HuH-7.5 (cell line): Measurements from ENCODE around the gene SELENOV.

Experiments used
- DNase-seq: peaks from one replicate; pipeline ENCODE4 v3.0.0; 2011; ENCODE audit warnings: low spot score

Gene SELENOV

DNA sequence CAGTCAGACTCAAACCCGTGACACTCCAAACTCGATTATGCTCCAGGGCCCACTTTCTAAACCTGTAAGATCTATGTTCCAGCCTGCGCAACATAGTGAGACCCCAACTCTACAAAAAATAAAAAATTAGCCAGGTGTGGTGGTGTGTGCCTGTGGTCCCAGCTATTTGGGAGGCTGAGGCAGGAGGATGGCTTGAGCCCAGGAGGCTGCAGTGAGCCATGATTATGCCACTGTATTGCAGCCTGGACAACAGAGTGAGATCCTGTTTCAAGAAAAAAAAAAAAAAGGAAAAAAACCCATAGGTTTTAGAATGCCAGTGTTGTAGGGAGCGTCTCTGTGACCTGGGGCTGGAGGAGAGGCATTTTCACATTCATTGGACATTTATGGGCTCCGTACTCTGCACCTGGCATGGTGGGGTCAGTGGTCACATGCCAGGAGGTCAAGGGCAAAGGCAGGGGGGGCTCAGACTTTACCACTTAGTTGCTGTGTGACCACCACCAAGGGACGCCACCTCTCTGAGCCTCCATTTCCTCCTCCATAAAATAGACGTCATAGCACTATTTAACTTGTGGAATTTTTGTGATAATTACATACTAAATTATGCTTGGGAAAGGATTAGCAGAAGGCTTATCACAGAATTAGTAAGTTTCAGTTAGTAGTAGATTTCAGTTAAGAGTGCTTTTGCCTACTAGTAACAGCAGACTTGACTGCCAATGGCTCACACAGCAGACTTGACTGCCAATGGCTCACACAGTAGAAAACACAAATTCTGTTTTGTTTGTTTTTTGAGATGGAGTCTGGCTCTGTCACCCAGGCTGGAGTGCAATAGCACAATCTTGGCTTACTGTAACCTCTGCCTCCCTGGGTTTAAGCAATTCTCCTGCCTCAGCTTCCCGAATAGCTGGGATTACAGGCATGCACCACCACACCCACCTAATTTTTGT, 5.9 kb downstream of the SELENOV start:
- no peak for DNase-seq

DNA sequence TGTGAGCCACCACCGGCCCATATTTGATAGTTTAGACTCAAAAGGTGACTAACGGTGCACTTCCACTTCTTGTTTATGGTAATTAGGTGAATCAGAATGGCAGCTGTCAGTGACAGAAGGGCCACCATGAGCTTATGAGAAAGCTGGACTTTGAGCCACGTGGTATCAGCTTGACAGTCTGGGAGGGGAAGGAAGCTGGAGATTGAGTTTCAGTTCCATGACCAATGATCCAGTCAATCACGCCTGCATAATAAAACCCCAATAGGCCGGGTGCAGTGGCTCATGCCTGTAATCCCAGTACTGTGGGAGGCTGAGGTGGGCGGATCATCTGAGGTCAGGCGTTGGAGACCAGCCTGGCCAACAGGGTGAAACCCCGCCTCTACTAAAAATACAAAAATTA, 9.6 kb downstream of the SELENOV start:
- no peak for DNase-seq

DNA sequence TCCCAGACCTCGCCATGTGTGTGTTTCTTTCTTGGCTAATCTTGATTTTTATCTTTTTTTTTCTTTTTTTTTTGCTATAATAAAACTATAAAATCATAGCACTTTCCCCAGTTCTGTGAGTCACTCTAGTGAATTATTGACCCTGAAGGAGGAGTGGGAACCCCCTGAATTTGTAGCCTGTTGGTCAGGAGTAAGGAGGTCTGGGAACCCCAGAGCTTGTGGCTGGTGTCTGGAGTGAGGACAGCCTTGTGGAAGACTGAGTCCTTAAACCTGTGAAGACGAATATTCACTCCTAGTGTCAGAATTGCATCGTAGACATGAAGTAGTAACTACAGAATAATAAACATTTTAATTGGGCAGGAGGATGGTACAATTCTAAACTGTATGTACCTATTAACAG, 10.3 kb downstream of the SELENOV start:
- DNase-seq = no peak

- DNase-seq = no peak
These were observed 16.9 kb downstream of the SELENOV start for GRCh38 chr19:39531834-39532232.

- DNase-seq = peak; percentile 94
These were observed 17.5 kb downstream of the SELENOV start, which contains the start of gene EID2B for GRCh38 chr19:39532233-39533002. EID2B (minus strand) TSS chr19:39532852; CDS start chr19:39532802, 50 bp downstream.

DNA sequence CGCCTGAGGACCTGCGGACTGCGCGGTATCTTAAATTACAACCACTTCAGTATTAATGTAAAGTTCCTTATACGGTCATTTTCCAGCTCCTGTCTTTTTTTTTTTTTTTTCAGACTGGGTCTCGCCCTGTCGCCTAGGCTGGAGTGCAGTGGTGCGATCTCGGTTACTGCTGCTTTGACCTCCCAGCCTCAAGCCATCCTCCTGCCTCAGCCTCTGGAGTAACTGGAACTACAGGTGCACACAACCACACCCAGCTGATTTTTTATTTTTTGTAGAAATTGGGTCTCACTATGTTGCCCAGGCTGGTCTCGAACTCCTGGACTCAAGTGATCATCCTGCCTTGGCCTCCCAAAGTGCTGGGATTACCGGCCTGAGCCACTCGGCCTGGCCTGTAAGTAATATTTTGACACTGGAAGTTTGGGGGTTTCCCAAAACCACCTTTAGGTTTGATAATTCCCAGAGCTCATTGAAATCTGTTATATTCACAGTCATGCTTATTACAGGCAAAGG, 18.1 kb downstream of the SELENOV start:
- no peak for DNase-seq

DNA sequence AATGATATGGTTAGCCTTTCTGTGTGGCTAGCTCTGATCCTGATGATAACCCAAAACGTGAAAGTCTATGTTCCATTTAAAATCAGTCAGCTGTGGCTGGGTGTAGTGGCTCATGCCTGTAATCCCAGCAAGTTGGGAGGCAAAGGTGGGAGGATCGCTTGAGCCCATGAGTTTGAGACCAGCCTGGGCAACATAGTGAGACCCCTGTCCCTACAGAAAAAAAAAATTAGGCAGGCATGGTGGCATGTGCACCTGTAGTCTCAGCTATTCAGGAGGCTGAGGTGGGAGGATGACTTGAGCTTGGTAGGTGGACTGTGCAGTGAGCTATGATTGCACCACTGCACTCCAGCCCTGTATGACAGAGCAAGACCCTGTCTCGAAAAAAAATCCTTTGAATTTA, 18.9 kb downstream of the SELENOV start:
- DNase-seq = no peak

GRCh38 chr19:39539165-39539517, 24.2 kb downstream of the SELENOV start:
- peak; percentile 60 for DNase-seq

- DNase-seq = peak; percentile 95
These were observed 24.8 kb downstream of the SELENOV start, which contains the start of gene EID2 for GRCh38 chr19:39539518-39540332. EID2 (minus strand) TSS chr19:39540161; CDS start chr19:39540079, 82 bp downstream.

DNA sequence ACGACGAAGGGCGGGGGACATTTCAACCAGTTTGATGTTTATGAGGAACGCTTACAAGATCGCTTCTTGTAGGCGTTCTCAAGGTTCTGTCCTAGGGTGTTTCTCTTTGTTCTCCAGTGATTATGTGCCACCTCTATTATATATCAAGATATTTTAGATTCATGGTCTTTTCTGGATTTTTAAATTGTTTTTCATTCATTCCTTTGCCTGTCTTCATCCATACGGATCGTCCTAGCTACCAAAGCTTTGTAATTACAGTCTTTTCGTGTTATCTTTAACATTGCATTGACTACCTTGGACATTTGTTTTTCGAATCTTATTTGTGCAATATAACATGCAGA, 25.4 kb downstream of the SELENOV start:
- no peak for DNase-seq

GRCh38 chr19:39542206-39542605, 27.3 kb downstream of the SELENOV start:
- DNase-seq = no peak

DNA sequence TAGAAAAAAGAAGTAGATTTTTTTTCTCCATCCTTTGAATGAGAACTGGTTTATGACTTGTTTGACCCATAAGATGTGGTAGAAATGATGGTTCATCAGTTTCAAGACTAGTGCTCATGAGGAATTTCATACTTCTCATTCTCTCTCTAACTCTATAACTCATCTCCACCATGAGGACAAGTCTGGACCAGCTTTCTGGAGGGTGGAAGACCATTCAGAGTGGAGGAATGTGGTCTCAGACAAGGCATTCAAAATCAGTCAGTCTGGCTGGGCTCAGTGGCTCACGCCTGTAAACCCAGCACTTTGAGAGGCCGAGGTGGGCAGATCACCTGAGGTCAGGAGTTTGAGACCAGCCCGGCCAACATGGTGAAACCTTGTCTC, 28.5 kb downstream of the SELENOV start:
- DNase-seq = no peak

GRCh38 chr19:39544226-39544903, 29.4 kb downstream of the SELENOV start:
- no peak for DNase-seq

DNA sequence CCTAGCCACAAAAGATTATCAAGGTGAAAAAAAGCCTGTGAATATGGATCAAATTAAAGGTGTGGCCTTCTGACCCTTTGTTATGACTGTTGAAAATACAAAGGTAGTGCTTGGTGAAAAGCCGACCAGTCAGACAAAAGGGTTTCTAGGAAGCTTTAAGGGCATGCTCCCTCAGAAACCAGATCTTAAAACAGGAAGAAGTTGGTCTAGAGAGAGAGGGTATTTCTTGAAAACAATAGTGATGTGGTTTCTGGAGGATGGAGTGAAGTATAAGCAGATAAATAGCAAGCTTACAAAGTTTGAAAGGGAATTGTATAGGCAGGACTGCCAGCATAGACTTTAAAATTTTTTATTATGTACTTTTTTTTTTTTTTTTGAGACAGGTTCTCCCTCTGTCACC, 30.0 kb downstream of the SELENOV start:
- DNase-seq = no peak

DNA sequence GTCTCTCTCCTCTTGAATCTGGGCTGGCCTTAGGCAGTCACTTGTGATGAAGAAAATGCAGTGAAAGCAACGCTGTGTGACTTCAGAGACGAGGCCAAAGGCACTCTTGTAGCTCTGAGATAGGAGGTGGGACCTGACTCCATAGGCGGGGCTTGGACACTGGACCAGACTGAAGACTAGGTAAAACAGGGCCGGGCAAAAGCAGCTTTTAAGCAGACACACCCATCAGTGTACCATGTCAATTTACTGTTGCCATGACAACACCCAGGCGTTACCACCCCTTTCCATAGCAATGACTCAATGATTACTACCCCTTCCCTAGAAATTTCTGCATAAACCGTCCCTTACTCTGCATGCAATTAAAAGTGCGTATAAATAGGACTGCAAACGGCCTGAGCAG, 31.7 kb downstream of the SELENOV start:
- no peak for DNase-seq

GRCh38 chr19:39550197-39550596, 35.3 kb downstream of the SELENOV start:
- no peak for DNase-seq

DNA sequence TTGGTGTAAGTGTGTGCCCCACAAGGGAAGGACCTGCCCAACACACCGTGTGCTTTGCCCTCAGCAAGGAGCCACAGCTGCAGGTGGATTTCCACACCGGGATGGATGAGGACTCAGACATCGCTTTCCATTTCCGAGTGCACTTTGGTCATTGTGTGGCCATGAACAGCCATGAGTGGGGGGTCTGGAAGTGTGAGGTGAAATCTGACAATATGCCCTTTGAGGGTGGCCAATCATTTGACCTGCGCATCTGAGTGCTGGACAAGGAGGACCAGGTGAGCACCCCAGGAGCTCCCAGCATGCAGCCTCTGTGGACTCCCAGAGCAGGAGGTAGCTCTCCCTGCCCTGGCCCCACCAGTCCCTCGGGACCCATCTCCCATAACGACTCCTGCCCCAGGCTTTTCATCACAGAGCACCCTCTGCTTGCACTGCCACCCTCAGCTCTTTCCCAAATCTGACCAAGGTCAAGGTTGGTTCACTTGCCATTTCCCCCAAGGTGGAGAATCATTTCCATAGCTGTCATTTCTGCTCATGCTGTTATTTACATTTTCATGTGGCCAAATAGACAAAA, 38.2 kb downstream of the SELENOV start:
- no peak for DNase-seq

DNA sequence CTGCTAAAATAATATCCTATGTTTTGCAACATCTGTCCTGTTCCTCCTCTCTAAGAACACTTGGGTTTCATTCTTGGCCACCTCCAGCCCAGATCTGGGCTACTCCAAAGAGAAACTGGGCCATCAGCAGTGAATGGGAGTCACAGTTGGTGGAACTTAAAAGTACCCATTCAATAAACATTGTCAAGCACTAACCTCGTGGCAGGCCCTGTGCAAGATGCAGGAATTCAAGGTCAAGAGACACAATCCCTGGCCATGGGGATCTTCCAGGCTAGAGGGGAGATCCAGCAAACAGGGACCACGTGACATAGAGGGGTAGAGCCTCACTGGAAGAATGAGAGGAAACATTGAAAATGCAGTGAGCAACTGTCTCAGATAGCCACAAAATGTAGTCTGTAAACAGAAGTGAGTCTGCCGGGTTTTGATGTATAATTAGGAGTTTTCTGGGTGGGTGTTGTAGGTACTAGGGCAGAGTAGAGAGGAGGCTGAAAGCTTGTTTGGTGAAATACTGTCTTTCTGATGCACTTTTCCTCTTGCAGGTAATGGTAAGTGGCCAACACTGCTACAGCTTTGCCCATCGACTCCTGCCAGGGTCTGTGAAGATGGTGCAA, 39.9 kb downstream of the SELENOV start:
- DNase-seq = no peak

- no peak for DNase-seq
These were observed 40.9 kb downstream of the SELENOV start for GRCh38 chr19:39555883-39556282.

- DNase-seq = no peak
These were observed 43.1 kb downstream of the SELENOV start for GRCh38 chr19:39557811-39558623.
